Left renal pelvis (tissue), 4 donors: ENCODE data around the gene CACNA1B. TPM values are rescaled to one million over a fixed set of nuclear protein-coding genes. Genes with fewer than 3 reads are reported as not detected.

Experiments used
- DNase-seq, 4 donors: peaks; one replicate each; pipeline ENCODE4 v3.0.0-alpha.2; 2013; ENCODE audit warnings: low read depth in 4 of 4, low spot score in 3 of 4
- polyA plus RNA-seq, 4 donors: library from polyadenylated mRNA; unstranded; fragments of 120-200 nt; gene quantifications; one replicate each; pipeline ENCODE4 v1.2.1, GENCODE V29; 2013; ENCODE audit not compliant: insufficient read length in 4 of 4

The CACNA1B gene
- polyA plus RNA-seq, 4 donors = 0.10 to 0.70 (median 0.27) TPM

DNA sequence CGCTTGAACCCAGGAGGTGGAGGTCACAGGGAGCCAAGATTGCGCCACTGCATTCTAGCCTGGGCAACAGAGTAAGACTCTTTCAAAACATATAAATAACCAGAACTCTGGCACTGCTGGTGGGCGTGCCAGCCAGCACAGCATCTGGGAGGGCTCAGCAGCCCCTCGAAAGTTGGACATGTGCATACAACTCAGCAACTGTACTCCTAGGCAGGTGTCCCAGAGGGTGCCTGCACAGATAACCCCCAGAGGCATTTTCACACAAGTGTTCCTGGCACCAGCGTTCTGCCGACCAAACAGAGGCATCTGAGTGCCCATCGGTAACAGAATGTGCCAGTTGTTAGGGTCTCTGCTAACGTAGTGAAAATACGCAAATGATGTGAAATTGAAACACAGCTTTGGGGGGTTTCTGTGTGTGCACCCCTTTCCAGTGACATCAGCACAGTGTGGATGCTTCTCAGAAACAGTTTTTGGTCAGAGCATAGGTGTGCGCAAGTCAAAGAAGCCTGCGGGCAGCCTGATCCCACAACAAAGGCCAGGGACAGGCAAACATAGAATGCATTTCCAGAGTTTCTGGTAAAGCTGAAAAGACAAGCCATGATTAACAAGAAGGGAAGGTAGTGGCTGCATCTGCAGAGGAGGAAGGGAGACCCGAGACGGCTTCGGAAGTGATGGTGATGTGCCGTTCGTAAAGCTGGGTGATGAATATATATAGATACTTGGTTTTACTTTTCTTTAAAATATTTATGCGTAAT lies 190.2 kb downstream of the CACNA1B start:
- no peak for DNase-seq

DNA sequence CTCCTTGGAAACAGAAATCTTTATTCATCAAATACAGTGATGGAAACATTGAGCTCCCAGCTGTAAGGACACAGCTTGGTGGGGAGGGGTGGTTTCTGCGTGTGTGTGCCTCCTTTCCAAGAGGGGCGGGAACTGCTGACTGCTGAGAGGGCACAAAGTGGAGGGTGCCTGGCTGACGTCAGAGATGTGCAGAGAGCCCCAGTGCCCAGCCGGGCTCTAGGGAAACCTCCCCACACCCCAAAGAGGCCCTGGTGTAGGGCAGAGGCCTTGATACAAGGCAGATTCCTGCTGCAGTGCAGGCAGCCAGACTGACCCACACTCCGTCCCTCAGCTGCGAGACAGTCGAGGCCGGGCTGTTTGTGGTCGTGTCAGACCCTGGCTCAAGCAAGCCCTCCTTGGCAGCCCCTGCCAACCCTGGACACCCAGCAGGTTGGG lies 191.0 kb downstream of the CACNA1B start:
- DNase-seq = no peak

DNA sequence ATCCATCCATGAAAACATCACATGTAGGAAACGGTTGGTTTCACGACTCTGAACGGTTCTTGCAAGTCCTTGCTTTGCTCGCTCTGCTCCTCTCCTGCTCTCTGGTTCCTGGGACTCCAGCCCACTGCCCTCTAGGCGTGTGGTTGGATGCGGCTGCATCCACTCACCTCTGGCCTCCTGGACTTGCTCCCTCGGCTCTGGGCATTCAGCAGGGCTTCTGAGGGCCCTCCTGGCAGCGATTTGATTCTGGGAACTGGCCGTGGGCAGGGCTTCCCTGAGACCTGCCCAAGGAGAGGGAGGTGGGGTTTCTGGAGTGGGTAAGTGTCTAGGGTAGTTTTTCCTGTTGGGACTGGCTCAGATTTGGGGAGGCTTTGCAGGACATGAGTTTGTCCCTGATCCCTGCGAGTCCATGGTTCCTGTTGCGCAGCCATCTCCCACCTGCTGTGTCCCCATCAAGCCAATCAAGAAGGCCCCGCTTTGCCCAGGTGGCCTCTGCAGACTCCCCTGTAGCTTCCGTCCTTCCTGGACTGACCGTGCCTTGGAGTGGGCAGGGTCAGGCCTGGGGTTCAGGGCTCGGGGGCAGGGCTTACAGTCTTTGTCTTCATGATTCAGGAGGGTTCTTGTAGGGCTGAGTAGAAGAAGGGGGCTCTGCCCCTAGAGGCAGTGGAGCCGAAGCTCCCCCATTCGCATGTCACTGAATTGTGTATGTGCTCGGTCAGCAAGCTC lies 192.3 kb downstream of the CACNA1B start:
- DNase-seq = no peak

DNA sequence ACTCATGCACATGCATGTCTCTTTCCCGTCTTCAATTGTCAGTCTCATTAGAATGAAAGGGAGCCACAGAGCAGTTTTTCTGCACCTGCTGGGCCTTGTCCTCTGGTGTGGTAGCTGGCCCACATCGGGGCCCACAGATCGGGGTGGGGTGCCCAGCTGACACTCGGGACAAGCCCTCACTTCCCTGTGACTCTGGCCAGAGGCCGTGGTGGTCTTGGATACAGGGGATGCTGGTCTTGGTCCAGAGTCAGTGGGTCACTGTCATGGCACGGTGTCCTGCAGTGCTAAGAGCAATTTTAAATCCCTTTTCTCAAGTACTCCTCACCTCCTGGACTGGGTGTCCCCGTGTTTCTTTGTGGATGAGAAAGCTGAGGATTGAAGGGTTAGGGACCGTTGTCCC lies 193.2 kb downstream of the CACNA1B start:
- no peak for DNase-seq

DNA sequence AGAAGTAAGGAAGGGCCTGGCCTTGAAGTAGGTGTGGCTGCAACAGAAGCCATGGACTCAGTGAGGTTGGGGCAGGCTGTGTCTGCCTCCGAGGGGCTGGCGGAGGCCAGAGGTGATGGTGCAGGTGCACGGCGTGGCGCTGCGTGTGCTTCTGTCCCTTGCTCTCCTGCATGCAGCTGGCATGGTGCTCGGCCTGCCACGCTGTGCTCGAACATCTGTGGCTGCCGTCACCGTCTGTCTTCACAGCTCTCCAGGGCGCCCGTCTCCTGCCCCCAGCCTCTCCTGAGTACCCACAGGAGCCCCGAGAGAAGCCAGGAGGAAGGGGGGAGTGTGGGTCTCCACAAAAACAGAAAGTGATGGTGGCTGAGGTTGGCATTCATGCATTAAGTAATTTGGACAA lies 193.7 kb downstream of the CACNA1B start:
- no peak for DNase-seq

DNA sequence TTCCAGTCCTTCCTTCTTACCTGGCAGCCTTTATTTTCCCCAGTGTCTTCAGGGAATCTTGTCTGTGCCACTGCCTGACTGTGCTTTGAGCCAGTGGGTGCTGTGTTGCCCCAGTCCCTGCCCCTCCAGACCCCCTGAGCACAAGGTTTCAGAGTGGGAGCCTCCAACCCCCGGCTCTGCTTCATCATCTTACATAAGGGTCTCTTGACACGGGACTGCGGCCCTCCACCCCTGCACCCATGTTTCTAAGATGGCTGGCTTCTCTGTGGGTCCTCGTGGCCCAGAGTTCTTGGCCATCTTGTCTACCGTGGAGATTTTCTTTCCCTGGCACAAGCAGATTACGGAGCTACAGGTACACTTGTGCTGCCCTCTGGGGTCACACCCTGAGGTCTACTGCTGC lies 194.1 kb downstream of the CACNA1B start:
- DNase-seq = no peak

DNA sequence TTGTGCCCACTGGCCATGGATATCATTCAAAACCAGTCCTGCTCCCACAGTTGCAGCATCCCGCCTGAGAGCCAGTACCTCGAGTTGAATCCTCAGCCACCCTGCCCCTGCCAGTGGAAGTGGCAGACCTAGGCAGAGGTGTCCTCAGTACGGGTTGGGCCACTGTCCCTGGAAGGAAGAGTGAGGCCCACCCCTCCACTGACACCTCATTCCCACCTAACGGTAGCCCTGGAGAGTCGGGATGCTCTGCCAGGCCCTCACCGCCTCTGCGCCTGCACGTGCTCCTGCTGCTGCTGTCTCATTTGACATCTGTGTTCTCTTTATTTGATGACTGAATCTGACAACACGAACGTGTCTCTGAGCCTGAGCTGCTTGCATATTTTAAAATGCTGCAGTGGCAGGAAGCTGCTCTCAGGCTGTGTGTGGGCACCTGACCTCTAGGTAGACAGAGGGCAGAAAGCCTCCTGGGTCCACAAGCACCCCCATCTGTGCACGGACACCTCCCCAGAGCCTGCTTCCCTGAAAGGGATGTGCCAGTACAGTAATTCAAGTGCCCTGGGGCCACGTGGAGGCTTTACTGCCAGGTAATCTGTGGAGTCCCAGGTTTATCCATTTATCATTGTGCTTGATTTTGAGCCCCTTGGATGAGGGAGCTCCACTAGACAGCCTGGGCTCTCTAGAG lies 194.7 kb downstream of the CACNA1B start:
- DNase-seq = no peak

DNA sequence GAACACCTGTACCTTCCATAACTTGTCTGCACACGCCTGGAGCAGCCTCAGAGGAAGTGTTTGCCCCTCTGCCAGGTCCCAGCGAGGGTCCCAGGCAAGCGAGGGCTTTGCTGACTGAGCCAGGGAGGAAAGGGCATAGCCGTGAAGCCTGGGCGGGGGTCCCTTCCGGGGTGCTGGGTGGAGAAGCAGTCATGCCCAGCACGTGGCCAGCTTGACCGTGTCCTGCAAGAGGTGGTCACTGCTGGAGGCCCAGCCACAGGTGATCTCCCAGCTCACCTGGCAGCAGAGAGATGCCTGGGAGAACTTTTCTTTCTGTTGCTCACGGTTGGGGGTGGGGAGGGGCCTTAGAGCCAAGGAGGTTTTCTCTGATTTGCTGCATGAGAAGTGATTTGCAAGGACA lies 195.3 kb downstream of the CACNA1B start:
- DNase-seq = no peak

DNA sequence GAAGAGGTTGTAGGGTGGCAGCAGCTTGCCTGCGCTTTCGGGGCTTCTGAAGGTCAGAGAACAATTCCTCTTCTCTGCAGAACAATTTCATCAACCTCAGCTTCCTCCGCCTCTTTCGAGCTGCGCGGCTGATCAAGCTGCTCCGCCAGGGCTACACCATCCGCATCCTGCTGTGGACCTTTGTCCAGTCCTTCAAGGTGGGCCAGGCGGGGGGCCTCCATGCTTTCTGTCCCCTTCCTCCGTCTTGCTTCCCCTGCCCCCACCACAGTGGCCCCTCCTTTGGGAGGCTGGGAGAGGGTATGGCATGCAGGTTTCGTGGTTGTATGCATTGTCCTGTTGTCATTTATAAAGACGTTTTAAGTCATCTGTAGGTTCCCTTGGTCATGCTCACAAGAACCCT lies 195.8 kb downstream of the CACNA1B start:
- no peak for DNase-seq

DNA sequence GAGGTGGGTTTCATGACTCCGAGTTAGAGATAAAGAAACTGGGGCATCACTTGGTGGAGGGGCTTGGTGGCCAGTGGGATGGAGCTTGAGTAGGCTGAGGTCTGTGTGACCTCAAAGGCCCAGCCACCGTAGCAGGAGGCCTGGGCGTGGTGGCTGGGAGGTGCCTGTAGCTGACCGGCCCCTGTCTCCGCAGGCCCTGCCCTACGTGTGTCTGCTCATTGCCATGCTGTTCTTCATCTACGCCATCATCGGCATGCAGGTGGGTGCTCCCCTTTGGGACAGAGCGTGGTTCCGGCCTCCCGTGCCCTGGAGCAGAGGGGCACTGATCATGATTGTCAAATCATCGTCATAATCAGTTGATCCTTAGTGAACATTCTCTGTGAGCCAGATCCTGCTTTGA lies 196.2 kb downstream of the CACNA1B start:
- DNase-seq = no peak

DNA sequence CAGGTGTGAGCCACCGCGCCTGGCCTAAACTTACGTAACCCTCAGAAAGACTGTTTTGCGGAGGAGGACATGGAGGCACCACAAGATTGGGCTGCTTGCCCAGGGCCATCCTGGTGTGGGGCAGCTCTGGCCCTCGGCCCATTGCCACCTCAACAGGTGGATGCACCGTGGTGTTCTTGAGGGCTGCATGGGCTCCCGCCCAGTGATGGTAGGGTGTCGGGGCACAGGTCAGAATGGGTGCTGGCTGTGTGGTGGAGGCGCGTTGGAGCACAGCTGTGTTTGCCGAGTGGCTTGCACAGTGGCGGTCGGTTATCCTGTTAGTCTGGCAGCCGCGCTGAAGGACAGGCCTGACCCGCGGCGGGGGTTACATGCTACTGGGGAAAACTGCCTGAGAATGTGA lies 196.9 kb downstream of the CACNA1B start:
- no peak for DNase-seq

DNA sequence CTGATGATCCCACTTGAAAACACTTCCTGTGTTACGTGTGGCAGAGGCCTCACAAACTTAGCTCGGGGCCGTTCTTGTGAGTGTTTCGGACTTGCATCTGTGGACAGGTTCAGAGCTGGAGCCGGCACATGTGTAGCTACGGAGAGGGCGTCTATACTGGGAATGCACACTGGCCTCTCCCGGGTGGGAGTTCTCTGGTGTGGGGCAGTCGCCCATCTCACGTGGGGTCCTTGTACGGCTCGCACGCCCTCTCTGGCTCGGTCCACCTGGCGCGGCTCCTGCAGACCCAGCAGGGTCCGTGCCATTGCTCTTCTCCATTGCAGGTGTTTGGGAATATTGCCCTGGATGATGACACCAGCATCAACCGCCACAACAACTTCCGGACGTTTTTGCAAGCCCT lies 197.9 kb downstream of the CACNA1B start:
- DNase-seq = no peak

DNA sequence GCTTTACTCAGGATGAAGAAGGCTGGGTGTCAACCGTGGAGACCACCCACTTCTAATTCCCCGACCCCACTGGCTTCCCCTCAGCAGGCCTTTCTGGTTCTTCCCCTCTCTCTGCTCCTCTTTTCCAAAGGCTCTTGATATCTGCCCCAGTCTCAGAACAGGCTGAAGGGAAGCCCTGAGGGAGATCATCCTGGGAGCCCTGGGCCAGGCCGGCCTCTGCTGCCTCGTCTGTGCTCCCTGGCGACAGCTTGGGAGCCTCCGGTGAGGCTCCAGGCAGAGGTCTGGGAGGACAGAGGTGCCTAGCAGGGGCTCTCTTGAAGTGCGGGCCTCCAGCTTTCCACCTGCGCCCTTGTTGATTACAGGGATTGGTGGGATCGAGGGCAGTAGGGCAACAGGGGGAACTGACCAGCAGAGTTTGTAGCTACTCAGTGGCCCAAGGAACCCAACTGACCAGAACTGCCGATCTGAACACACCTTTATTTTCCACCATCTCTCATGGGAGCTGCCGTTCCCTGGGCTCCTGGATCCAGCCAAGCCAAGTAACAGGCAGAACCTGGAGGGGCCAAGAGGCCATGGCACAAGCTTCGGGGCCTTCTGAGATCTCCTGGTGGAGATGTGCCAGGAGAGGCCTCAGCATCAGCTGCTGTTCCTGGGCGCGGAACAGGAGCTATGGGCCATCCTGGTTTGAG lies 198.5 kb downstream of the CACNA1B start:
- no peak for DNase-seq

DNA sequence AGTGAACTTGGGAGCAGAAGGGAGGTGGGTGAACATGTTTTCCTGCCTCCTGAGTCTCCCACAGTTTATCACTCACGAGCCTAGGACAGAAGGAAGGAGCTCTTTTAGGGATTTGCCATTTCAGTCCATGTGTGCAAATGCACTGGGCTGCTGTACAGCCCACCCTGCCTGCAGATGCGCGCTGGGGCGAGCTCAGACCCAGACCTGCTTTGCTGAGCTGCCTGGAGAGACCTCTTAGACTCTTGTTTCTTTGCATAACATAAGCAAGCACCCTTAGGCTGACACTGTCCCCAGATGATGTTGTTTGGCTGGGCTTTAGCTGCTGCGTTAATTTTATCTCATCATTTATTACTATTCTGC lies 199.0 kb downstream of the CACNA1B start:
- no peak for DNase-seq

DNA sequence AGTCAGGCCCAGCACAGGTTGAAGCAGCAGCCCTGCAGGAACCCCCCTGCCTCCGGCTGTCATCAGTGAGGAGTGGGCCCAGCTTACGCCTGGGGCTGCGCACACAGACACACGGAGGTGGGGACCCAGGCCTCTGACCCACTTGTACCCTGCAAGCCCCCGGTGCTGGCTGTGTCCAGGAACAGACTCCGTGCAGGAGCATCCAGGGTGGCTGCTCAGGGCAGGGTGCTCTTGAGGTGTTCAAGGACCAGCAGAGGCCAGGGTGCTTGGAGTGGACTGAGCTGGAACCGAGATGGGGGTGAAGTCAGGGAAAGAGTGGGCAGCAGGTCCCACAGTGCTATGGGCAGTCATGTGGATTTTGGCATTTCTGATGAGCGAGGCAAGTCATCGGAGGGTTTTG lies 199.5 kb downstream of the CACNA1B start:
- DNase-seq = no peak

DNA sequence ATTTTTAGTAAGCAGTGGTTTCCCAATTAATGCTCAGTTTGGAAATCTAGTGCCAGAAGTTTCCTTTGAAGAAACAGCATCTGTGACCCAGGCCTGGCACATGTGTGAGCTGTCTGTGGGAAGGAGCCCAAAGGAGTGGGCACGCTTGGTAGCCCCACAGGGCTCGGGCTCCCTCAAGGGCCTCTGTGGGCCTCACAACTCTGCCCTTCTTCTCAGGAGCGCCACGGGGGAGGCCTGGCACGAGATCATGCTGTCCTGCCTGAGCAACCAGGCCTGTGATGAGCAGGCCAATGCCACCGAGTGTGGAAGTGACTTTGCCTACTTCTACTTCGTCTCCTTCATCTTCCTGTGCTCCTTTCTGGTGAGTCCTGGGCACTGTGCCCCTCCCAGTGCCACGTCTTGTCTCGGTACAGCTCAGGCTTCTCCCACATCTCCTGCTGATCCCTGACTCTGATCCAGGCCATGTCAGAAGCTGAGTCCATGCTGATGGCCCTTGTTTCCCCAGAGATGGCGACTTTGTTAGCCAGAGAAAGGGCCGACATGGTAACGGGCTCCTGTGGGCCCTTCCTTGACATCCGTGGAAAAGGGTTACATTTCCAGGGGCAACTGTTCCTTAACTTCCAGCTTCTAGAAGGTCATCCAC lies 200.4 kb downstream of the CACNA1B start:
- no peak for DNase-seq

DNA sequence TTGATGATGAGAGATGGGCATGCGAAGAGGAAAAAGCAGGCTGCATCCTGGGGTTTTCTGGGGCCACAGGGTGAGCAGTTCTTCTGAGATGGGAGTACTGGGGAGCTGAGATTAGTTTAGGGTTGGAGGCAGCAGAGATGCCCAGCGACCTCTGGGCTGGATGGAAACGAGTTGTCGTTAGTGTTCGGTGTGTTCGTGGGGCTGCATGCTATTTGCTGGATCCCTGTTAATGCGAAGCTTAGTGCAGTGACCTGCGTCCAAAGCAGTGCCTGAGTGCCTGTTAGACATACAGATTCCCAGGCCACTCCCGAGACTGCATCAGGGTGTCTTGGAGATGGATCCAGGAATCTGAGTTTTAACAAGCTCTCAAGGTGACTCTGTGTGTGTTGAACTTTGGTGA lies 201.3 kb downstream of the CACNA1B start:
- no peak for DNase-seq

DNA sequence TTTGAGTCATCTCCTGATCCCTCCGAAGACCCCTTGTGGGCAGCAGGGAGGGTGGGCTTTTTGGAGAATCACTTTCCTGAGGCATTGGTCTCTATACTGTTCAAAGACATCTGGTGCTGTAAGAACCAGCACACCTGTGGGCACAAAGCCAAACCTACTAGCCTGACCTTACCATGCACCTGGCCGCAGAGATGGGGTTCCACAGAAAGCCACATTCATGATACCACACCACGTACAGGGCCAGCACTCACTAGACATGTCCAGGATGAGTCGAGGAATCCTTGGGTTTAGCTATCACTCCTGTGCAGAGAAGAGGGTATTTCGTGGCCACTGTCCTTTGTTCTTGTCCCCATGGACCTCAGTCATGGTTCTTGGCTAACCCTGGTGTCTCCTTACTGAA lies 203.4 kb downstream of the CACNA1B start:
- no peak for DNase-seq

DNA sequence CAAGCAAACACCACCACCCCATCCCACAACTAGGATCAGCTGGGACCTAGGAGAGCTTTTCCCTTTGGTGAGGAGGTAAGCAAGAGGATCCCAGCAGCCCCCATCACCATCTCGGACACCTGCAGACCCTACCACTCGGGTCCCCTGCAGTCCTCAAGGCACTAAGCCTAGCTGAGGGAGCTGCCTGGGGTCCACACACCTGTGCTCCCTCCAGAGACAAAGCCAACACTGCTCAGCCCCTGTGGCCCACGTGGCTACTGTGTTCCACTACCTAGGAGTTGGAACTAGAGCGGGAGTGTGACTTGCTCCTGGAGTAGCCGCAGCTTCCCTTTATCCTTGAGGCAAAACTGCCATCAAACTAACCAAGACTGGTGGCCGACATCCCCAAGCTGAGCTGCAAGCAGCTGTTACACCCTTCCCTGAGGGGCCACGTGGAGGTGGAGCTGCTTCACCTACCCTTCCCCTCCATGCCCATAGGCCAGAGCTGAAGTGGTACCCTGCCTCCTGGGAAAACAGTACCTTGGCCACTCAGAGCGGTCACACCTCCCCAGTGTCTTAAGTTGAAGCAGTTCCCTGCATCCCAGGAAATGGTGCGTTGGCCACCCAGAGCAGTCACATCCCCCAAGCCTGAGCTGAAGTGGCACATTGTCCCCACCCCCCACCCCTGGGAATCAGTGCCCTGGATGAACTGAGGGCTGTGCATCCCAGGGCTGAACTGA lies 205.5 kb downstream of the CACNA1B start:
- no peak for DNase-seq

DNA sequence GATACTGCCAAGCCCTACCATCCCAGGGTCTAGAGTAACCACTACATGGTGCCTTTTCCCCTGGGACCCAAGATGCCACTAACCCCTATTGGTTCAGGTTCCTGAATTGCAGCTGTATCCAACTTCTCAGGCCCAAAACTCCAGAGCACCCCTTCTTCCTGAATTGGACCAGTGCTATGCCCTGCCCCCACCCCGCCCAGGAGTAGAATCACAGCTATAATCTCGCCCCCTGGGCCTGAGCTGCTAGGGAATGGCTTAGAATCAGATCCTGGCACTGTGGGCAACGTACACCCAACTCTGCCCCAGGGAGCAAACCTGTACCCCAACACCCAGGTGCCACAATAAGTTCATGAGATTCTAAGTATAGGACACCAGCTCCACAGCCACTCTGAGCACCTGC lies 206.3 kb downstream of the CACNA1B start:
- no peak for DNase-seq
